HEK293T (cell line): ENCODE results near the gene MOB4.

Experiments
- CTCF ChIA-PET: fragments of 350-600 bp; formaldehyde crosslinking; extraction: SDS; loops from one replicate; lab custom pipeline; 2021; ENCODE audit warnings: antibody characterized with exemption, inconsistent platforms; lab: Yijun Ruan, JAX
- POLR2A ChIA-PET: fragments of 350-600 bp; formaldehyde crosslinking; extraction: SDS; loops from one replicate; lab custom pipeline; 2020; ENCODE audit warnings: antibody characterized with exemption, inconsistent platforms; lab: Yijun Ruan, JAX
- DNase-seq: peaks from one replicate; pipeline ENCODE4 v3.0.0; 2012; ENCODE audit warnings: mixed read lengths; ENCODE audit errors: extremely low spot score
- ARNT ChIP-seq: fragments of 450-650 bp; IDR thresholded peaks from 2 replicates; pipeline ENCODE4 v1.6.1; 2017; ENCODE audit warnings: mild to moderate bottlenecking
- BHLHE40 ChIP-seq: fragments of 450-650 bp; IDR thresholded peaks from 2 replicates; pipeline ENCODE4 v1.6.1; 2016; ENCODE audit warnings: mild to moderate bottlenecking, moderate library complexity, borderline replicate concordance
- CTBP1 ChIP-seq: fragments of 450-650 bp; IDR thresholded peaks from 2 replicates; pipeline ENCODE4 v1.6.1; 2016; ENCODE audit warnings: borderline replicate concordance
- ELF4 ChIP-seq: fragments of 450-650 bp; IDR thresholded peaks from 2 replicates; pipeline ENCODE4 v1.6.1; 2017; ENCODE audit warnings: antibody characterized with exemption
- FOXA1 ChIP-seq: fragments of 450-650 bp; IDR thresholded peaks from 2 replicates; pipeline ENCODE4 v1.6.1; 2016; ENCODE audit warnings: mild to moderate bottlenecking
- FOXK2 ChIP-seq: fragments of 450-650 bp; IDR thresholded peaks from 2 replicates; pipeline ENCODE4 v1.6.1; 2016; ENCODE audit warnings: mild to moderate bottlenecking
- FOXM1 ChIP-seq: fragments of 450-650 bp; IDR thresholded peaks from 2 replicates; pipeline ENCODE4 v1.6.1; 2017; ENCODE audit warnings: mild to moderate bottlenecking, borderline replicate concordance
- HDGF ChIP-seq: fragments of 450-650 bp; IDR thresholded peaks from 2 replicates; pipeline ENCODE4 v1.6.1; 2017; ENCODE audit warnings: antibody characterized with exemption, borderline replicate concordance
- L3MBTL2 ChIP-seq: fragments of 450-650 bp; conservative IDR thresholded peaks from 2 replicates; pipeline ENCODE4 v1.6.1; 2016; ENCODE audit warnings: mild to moderate bottlenecking
- LEF1 ChIP-seq: fragments of 450-650 bp; IDR thresholded peaks from 2 replicates; pipeline ENCODE4 v1.6.1; 2017; ENCODE audit warnings: mild to moderate bottlenecking, borderline replicate concordance
- NFRKB ChIP-seq: fragments of 450-650 bp; IDR thresholded peaks from 2 replicates; pipeline ENCODE4 v1.6.1; 2016; ENCODE audit warnings: mild to moderate bottlenecking, moderate library complexity
- SP1 ChIP-seq: fragments of 450-650 bp; IDR thresholded peaks from 2 replicates; pipeline ENCODE4 v1.6.1; 2017
- SUZ12 ChIP-seq: fragments of 450-650 bp; IDR thresholded peaks from 2 replicates; pipeline ENCODE4 v1.6.1; 2016; ENCODE audit warnings: mild to moderate bottlenecking
- TARDBP ChIP-seq: fragments of 450-650 bp; IDR thresholded peaks from 2 replicates; pipeline ENCODE4 v1.6.1; 2016
- ZNF384 ChIP-seq: fragments of 450-650 bp; IDR thresholded peaks from 2 replicates; pipeline ENCODE4 v1.6.1; 2016
- TF ChIP-seq, protein P1 (sequence below): fragments of 450-650 bp; IDR thresholded peaks from 2 replicates; pipeline ENCODE4 v1.6.1; 2016

MOB4 gene

DNA sequence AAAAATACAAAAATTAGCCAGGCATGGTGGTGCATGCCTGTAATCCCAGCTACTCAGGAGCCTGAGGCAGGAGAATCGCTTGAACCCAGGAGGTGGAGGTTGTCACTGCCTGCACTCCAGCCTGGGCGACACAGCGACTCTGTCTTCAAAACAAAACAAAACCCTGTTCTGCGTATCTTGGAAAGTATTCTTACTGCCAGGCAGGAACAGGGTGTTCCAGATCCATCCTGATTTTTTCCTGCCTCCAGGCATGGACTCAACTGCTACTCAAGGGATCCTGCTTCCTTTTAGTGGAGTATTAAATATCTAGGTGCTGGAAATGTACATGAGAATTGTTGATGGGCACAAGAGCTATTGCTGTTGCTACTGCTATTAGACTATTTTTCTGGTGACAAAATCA is 28.5 kb upstream of the MOB4 start:
- TF ChIP-seq, protein P1, sequence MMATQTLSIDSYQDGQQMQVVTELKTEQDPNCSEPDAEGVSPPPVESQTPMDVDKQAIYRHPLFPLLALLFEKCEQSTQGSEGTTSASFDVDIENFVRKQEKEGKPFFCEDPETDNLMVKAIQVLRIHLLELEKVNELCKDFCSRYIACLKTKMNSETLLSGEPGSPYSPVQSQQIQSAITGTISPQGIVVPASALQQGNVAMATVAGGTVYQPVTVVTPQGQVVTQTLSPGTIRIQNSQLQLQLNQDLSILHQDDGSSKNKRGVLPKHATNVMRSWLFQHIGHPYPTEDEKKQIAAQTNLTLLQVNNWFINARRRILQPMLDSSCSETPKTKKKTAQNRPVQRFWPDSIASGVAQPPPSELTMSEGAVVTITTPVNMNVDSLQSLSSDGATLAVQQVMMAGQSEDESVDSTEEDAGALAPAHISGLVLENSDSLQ = no peak
- TF ChIP-seq ARNT (no peak), TARDBP (no peak), SUZ12 (no peak), ZNF384 (no peak), FOXA1 (no peak), L3MBTL2 (no peak), BHLHE40 (no peak), HDGF (no peak), CTBP1 (no peak), NFRKB (no peak), ELF4 (no peak), FOXK2 (no peak), FOXM1 (no peak), LEF1 (no peak)
- POLR2A ChIA-PET = no interaction called here
- CTCF ChIA-PET = no interaction called here
- DNase-seq = no peak

DNA sequence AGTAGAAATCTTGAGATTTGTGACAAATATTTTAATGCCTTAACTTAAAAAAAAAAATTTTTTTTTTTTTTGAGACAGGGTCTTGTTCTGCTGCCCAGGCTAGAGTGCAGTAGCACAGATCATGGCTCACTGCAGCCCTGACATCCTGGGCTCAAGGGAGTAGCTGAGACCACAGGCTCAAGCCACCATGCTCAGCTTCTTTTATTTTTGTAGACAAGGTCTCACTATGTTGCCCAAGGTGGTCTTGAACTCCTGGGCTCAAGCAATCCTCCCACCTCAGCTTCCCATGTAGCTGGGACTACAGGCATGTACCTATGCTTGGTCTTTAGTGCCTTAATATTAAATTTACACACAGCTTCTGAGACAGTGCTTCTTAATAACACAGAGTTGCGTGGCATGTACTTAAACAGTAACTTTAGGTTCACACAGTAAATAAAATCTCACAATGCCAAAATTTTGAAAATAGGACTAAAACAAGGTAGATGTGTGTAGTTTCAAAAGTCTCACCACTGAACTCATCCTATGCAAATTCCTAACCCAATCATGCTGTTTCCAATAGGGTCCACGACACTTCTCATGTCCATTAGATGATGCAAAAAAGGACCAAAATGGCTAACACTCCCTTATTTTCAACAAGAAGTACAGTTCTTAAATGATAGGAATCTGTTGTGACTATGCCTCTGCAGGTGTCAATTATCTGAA is 20.3 kb upstream of the MOB4 start:
- POLR2A ChIA-PET = interaction anchor here (1.4 kb wide), 1 partner anchor 21 kb away, joined by 3 read pairs; no protein-coding TSS in a partner anchor
- no peak for DNase-seq
- TF ChIP-seq SP1 = no peak
- TF ChIP-seq ELF4 = no peak
- TF ChIP-seq ARNT = no peak
- no peak for TF ChIP-seq L3MBTL2
- TF ChIP-seq HDGF = no peak
- TF ChIP-seq LEF1 = no peak
- no peak for TF ChIP-seq NFRKB
- TF ChIP-seq FOXM1 = no peak
- TF ChIP-seq TARDBP = no peak
- CTCF ChIA-PET = no interaction called here

DNA sequence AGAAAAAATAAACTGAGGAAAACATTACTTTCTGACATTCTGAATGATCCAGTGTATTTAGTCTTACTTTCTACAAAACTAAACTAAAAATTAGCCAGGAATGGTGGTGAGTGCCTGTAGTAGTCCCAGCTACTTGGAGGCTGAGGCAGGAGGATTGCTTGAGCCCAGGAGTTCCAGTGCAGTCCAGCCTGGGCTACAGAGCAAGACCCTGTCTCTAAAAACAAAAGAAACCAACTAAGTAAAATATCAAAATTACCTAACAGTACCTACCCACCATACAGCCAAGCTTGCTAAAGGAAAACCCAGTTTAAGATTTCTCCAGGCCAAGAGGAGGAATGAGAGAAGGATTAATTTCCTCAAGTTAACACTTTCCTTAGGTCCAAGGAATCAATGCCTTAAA is 19.2 kb upstream of the MOB4 start:
- ChIA-PET POLR2A (interaction anchor here (0.8 to 1.4 kb wide), 2 partner anchors 20 to 44 kb away, joined by 3 read pairs; partner anchors contain the start of gene COQ10B), CTCF (no interaction called here)
- no peak for DNase-seq

DNA sequence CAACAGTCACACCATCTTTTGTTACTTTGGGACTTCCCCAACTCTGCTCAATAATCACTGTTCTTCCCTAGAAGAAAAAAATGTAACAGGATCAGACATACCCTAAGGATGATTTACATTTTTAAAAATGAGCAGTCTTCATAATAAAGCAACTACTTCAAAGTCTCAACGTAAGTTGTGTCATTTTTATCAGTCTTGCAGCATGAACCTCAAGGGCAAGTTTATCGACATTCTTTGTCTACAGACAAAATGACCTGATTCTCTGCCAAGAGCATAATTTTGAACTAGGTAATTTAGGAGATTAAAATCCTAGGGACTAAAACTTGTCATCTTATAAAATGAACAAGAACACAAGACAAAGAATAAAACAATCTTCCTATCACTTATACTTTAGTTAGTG is 18.5 kb upstream of the MOB4 start:
- POLR2A ChIA-PET = interaction anchor here (1.4 kb wide), 1 partner anchor 44 kb away, joined by 5 read pairs; the partner anchor contains the start of gene COQ10B
- no peak for DNase-seq
- TF ChIP-seq TARDBP (no peak), ARNT (no peak), ELF4 (no peak), FOXA1 (no peak), NFRKB (no peak), LEF1 (no peak), HDGF (no peak), BHLHE40 (no peak), SP1 (no peak), ZNF384 (no peak), FOXK2 (no peak), CTBP1 (no peak), L3MBTL2 (no peak)
- CTCF ChIA-PET = no interaction called here

More for the DNA sequence above, 19.2 kb upstream of the MOB4 start:
- TF ChIP-seq SUZ12 (no peak), ARNT (no peak), TARDBP (no peak), ELF4 (no peak), SP1 (no peak), FOXK2 (no peak), BHLHE40 (no peak), L3MBTL2 (no peak), NFRKB (no peak), ZNF384 (no peak), FOXA1 (no peak), LEF1 (no peak), CTBP1 (no peak), FOXM1 (no peak), HDGF (no peak)
- TF ChIP-seq, protein P1 = no peak

DNA sequence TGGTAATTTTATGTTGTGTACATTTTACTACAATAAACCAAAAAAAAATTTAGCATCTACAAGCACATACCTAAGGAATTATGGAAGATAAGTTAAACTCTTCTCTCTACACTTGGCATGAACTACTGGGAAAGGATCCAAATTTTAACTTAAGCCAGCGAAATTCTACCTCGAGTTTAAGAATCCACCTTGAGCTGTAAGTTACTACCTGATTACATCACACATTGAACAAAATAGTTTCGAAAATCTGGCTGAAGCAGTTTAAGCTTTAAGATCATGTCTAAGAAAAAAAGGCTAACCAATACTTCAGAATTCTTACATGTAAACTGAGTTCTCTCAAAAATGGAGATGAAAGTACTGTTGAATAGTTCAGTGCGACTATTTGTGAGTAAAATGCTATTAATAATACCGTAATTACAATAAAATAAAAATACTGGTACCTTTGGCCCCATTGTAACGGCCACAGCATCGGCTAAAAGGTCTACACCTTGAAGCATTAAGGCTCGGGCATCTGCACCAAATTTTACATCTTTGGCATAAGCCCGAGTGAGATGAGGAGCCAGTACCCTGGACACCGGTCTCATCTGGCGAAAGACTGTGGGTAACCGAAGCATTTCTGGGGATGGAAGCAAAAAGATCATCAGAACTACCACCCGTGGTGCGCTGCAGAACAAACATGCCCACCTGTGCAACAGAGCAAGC is 17.5 kb upstream of the MOB4 start:
- no peak for TF ChIP-seq ARNT
- TF ChIP-seq TARDBP = no peak
- TF ChIP-seq SUZ12 = no peak
- TF ChIP-seq, protein P1 = 0 out of 2 replicates have a peak, but pooled peaks have one; percentile 0
- TF ChIP-seq CTBP1 = no peak
- no peak for TF ChIP-seq BHLHE40
- POLR2A ChIA-PET = interaction anchor here (0.7 to 1.8 kb wide), 6 partner anchors 10 to 64 kb away, joined by 3 to 8 read pairs (median 6); partner anchors contain the start of genes COQ10B, MOB4 and SF3B1
- CTCF ChIA-PET = no interaction called here
- DNase-seq = no peak
